H9 (cell line): Measurements from ENCODE around the gene GRID1. TPM values are rescaled to one million over a fixed set of nuclear protein-coding genes. Genes with fewer than 3 reads are reported as not detected.

ENCODE experiments used
- DNase-seq: peaks from one replicate; pipeline ENCODE4 v3.0.0-alpha.2; 2017
- H2AFZ ChIP-seq: one replicate; pipeline ENCODE4 v1.6.1; 2013; ENCODE audit warnings: mild to moderate bottlenecking, low read length, control low read depth, moderate library complexity
- H2AK5ac ChIP-seq: 2 replicates; pipeline ENCODE4 v1.6.1; 2013; ENCODE audit warnings: low read length, control low read depth, mixed read lengths; ENCODE audit not compliant: insufficient read length
- H2BK120ac ChIP-seq: one replicate; pipeline ENCODE4 v1.6.1; 2013; ENCODE audit warnings: low read depth, mild to moderate bottlenecking, low read length, control low read depth, inconsistent platforms; ENCODE audit not compliant: poor library complexity, severe bottlenecking
- H2BK12ac ChIP-seq: 2 replicates; pipeline ENCODE4 v1.6.1; 2013; ENCODE audit warnings: low read length, control low read depth, mixed read lengths, low read depth; ENCODE audit not compliant: insufficient read length
- H2BK15ac ChIP-seq: 2 replicates; pipeline ENCODE4 v1.6.1; 2013; ENCODE audit warnings: low read depth, low read length, control low read depth
- H2BK20ac ChIP-seq: one replicate; pipeline ENCODE4 v1.6.1; 2013; ENCODE audit warnings: low read depth, mild to moderate bottlenecking, low read length, control low read depth, inconsistent platforms; ENCODE audit not compliant: poor library complexity, severe bottlenecking
- H2BK5ac ChIP-seq: 2 replicates; pipeline ENCODE4 v1.6.1; 2013; ENCODE audit warnings: low read length, control low read depth, mixed read lengths; ENCODE audit not compliant: insufficient read length
- H3K14ac ChIP-seq: 2 replicates; pipeline ENCODE4 v1.6.1; 2013; ENCODE audit warnings: low read length, control low read depth; ENCODE audit not compliant: insufficient read depth
- H3K18ac ChIP-seq: 2 replicates; pipeline ENCODE4 v1.6.1; 2013; ENCODE audit warnings: low read depth, mild to moderate bottlenecking, mixed read lengths, low read length, control low read depth; ENCODE audit not compliant: insufficient read length
- H3K23ac ChIP-seq: 2 replicates; pipeline ENCODE4 v1.6.1; 2013; ENCODE audit warnings: low read length, control low read depth, mixed read lengths, low read depth; ENCODE audit not compliant: insufficient read length
- H3K23me2 ChIP-seq: 2 replicates; pipeline ENCODE4 v1.6.1; 2013; ENCODE audit warnings: low read depth, mild to moderate bottlenecking, mixed read lengths, low read length, control low read depth; ENCODE audit not compliant: insufficient read length, poor library complexity, severe bottlenecking
- H3K27ac ChIP-seq: 2 replicates; pipeline ENCODE4 v1.5.1; 2013; ENCODE audit warnings: low read length, control low read depth, mixed read lengths, low read depth; ENCODE audit not compliant: insufficient read length
- H3K27me3 ChIP-seq: 2 replicates; pipeline ENCODE4 v1.6.1; 2013; ENCODE audit warnings: low read length, control low read depth, inconsistent platforms; ENCODE audit not compliant: insufficient read depth
- H3K4ac ChIP-seq: 2 replicates; pipeline ENCODE4 v1.6.1; 2013; ENCODE audit warnings: low read depth, mild to moderate bottlenecking, control low read depth, inconsistent platforms, low read length, moderate library complexity
- H3K4me1 ChIP-seq: 2 replicates; pipeline ENCODE4 v1.6.1; 2013; ENCODE audit warnings: low read length, control low read depth, inconsistent platforms; ENCODE audit not compliant: insufficient read depth
- H3K4me2 ChIP-seq: 2 replicates; pipeline ENCODE4 v1.6.1; 2013; ENCODE audit warnings: low read length, control low read depth, mixed read lengths; ENCODE audit not compliant: insufficient read length, insufficient read depth
- H3K56ac ChIP-seq: 2 replicates; pipeline ENCODE4 v1.6.1; 2013; ENCODE audit warnings: low read depth, mild to moderate bottlenecking, mixed read lengths, low read length, control low read depth; ENCODE audit not compliant: insufficient read length
- H3K79me1 ChIP-seq: 2 replicates; pipeline ENCODE4 v1.6.1; 2013; ENCODE audit warnings: low read depth, mild to moderate bottlenecking, moderate library complexity, low read length, control low read depth, inconsistent platforms; ENCODE audit not compliant: insufficient read depth, poor library complexity, severe bottlenecking
- H3K79me2 ChIP-seq: 2 replicates; pipeline ENCODE4 v1.6.1; 2013; ENCODE audit warnings: low read length, control low read depth, inconsistent platforms; ENCODE audit not compliant: insufficient read depth
- H3K9ac ChIP-seq: 2 replicates; pipeline ENCODE4 v1.6.1; 2013; ENCODE audit warnings: low read length, control low read depth, mixed read lengths; ENCODE audit not compliant: insufficient read length; ENCODE audit errors: extremely low read depth
- H3K9me3 ChIP-seq: one replicate; pipeline ENCODE4 v1.6.1; 2013; ENCODE audit warnings: low read depth, low read length, inconsistent platforms; ENCODE audit not compliant: control insufficient read depth
- H3T11ph ChIP-seq: one replicate; pipeline ENCODE4 v1.6.1; 2013; ENCODE audit warnings: mild to moderate bottlenecking, low read length, control low read depth, inconsistent platforms
- H4K20me1 ChIP-seq: one replicate; pipeline ENCODE4 v1.6.1; 2013; ENCODE audit not compliant: control insufficient read depth, insufficient read length, insufficient read depth
- H4K5ac ChIP-seq: 2 replicates; pipeline ENCODE4 v1.6.1; 2013; ENCODE audit warnings: low read depth, mild to moderate bottlenecking, mixed read lengths, low read length, control low read depth; ENCODE audit not compliant: insufficient read length
- H4K8ac ChIP-seq: replicated peaks from 2 replicates; pipeline ENCODE4 v1.6.1; 2013; ENCODE audit warnings: low read length, control low read depth, mixed read lengths, low read depth; ENCODE audit not compliant: insufficient read length
- H4K91ac ChIP-seq: 2 replicates; pipeline ENCODE4 v1.6.1; 2013; ENCODE audit warnings: low read depth, mild to moderate bottlenecking, moderate library complexity, mixed read lengths, low read length, control low read depth; ENCODE audit not compliant: insufficient read length
- H3K27ac Mint-ChIP-seq, 3 experiments: 2 replicates in 2 of 3; 3 replicates in 1 of 3; pipeline ENCODE4 v1.8.0; 2020 to 2021; ENCODE audit warnings: mixed read lengths in 3 of 3, mild to moderate bottlenecking in 1 of 3, moderate library complexity in 1 of 3
- H3K27me3 Mint-ChIP-seq: 2 replicates; pipeline ENCODE4 v1.8.0; 2021; ENCODE audit warnings: low read depth, mild to moderate bottlenecking, moderate library complexity, mixed read lengths
- H3K36me3 Mint-ChIP-seq, 3 experiments: 2 replicates in 2 of 3; 3 replicates in 1 of 3; pipeline ENCODE4 v1.8.0; 2020 to 2021; ENCODE audit warnings: low read depth in 3 of 3, mixed read lengths in 3 of 3; ENCODE audit not compliant: insufficient read depth in 1 of 3
- H3K4me1 Mint-ChIP-seq, 2 experiments: 2 replicates each; pipeline ENCODE4 v1.8.0; 2020; ENCODE audit warnings: mixed read lengths in 2 of 2
- H3K4me3 Mint-ChIP-seq, 2 experiments: 2 replicates in 1 of 2; 3 replicates in 1 of 2; pipeline ENCODE4 v1.8.0; 2020 to 2021; ENCODE audit warnings: mild to moderate bottlenecking in 2 of 2, mixed read lengths in 2 of 2, moderate library complexity in 1 of 2
- H3K9me3 Mint-ChIP-seq, 2 experiments: 2 replicates in 1 of 2; 3 replicates in 1 of 2; pipeline ENCODE4 v1.8.0; 2020; ENCODE audit warnings: mild to moderate bottlenecking in 2 of 2, mixed read lengths in 2 of 2, moderate library complexity in 1 of 2
- CTCF ChIP-seq: fragments of 200-600 bp; sonication (generic); conservative IDR thresholded peaks from 3 replicates; pipeline ENCODE4 v1.8.0; 2021; ENCODE audit warnings: antibody characterized with exemption, mild to moderate bottlenecking
- WGBS: extraction: QIAGEN DNeasy Blood & Tissue Kit; methylation state at CpG from one replicate; pipeline ENCODE4 v1.1.7; 2013; ENCODE audit warnings: missing lambda C conversion rate, low lambda C conversion rate, mixed read lengths; ENCODE audit not compliant: insufficient read length; ENCODE audit errors: extremely low coverage; 5-methylcytosine and 5-hydroxymethylcytosine counted together
- total RNA-seq: library from RNA; stranded (reverse); gene quantifications from 2 replicates; pipeline ENCODE4 v1.2.1, GENCODE V29; 2021

The GRID1 gene
- total RNA-seq, 1 experiment from 2014 or later, result 0.35 TPM

DNA sequence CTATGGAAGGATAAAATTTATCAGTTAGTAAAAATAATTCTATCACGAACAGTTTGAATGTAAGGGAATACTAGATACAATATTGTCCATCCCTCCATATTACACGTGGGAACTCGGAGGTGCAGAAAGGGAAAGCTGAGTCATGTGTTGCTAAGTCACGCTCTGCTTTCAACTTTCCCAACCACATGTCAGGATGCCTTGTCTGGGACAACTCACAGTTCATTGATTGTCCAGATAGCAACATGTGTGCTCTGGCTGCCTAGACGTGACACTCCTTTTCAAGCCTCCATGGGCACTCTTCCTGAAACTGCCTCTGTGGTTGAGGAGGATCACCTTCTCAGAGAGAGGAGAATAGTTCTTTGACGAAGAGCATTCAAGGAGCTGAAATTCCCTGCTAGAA lies 808.1 kb downstream of the GRID1 start:
- Histone ChIP-seq H3K4me1 (no peaks in the 10 kb centered on the region), H3K14ac (no peak overlapping the region), H3K27ac (no peak overlapping the region), H2AFZ (no peak overlapping the region), H3K79me1 (no peaks in the 10 kb centered on the region), H3K56ac (no peak overlapping the region), H3K23ac (no peak overlapping the region), H2BK5ac (no peak overlapping the region), H3K18ac (no peak overlapping the region), H2BK15ac (no peak overlapping the region), H4K8ac (no peak overlapping the region), H4K5ac (no peak overlapping the region), H3K9ac (no peak overlapping the region), H3K23me2 (no peaks in the 10 kb centered on the region), H4K20me1 (no peaks in the 10 kb centered on the region), H2BK120ac (no peak overlapping the region), H3K9me3 (no peaks in the 10 kb centered on the region), H3T11ph (no peak overlapping the region), H2AK5ac (no peak overlapping the region), H3K4ac (no peak overlapping the region), H3K79me2 (no peaks in the 10 kb centered on the region), H2BK12ac (no peak overlapping the region), H2BK20ac (no peak overlapping the region), H4K91ac (no peak overlapping the region), H3K27me3 (no peaks in the 10 kb centered on the region), H3K4me2 (no peak overlapping the region)
- Mint-ChIP-seq H3K4me3 (no peak overlapping the region), H3K9me3 (no peaks in the 10 kb centered on the region), H3K4me1 (no peaks in the 10 kb centered on the region), H3K27me3 (no peaks in the 10 kb centered on the region), H3K36me3 (no peaks in the 10 kb centered on the region), H3K27ac (no peak overlapping the region)
- no peak for TF ChIP-seq CTCF
- no CpG with 5 or more reads among the region's 6 CpGs for WGBS
- DNase-seq, result no peak
